Neural cell (in vitro differentiated cells): Measurements from ENCODE around the gene CRYGN. TPM values are rescaled to one million over a fixed set of nuclear protein-coding genes. Genes with fewer than 3 reads are reported as not detected.

Experiments
- H2AFZ ChIP-seq: fragments of 200-600, 300-800 bp; sonication (generic), shearing (Covaris generic); 2 replicates; pipeline ENCODE4 v1.6.0; 2014; ENCODE audit warnings: low read depth, mild to moderate bottlenecking, antibody characterized with exemption, low read length, moderate library complexity
- H3F3A ChIP-seq: fragments of 200-600 bp; shearing (Covaris generic); 2 replicates; pipeline ENCODE4 v1.6.1; 2016; ENCODE audit warnings: mild to moderate bottlenecking, moderate library complexity, mixed read lengths, antibody characterized with exemption, low read length; ENCODE audit not compliant: insufficient read depth, poor library complexity, severe bottlenecking
- H3K27ac ChIP-seq: fragments of 200-600, 300-800 bp; sonication (generic), shearing (Covaris generic); 2 replicates; pipeline ENCODE4 v1.5.1; 2014; ENCODE audit warnings: mild to moderate bottlenecking, low read length, moderate library complexity
- H3K27me3 ChIP-seq: fragments of 300-800, 200-600 bp; sonication (generic), shearing (Covaris generic); 2 replicates; pipeline ENCODE4 v1.6.0; 2014; ENCODE audit warnings: mild to moderate bottlenecking, low read depth, low read length, moderate library complexity; ENCODE audit not compliant: insufficient read depth
- H3K36me3 ChIP-seq: fragments of 300-800, 200-600 bp; sonication (generic), shearing (Covaris generic); 2 replicates; pipeline ENCODE4 v1.5.1; 2014; ENCODE audit warnings: mild to moderate bottlenecking, antibody characterized with exemption, low read length, moderate library complexity; ENCODE audit not compliant: insufficient read depth
- H3K4me2 ChIP-seq: fragments of 300-800, 200-600 bp; sonication (generic), shearing (Covaris generic); 2 replicates; pipeline ENCODE4 v1.6.0; 2014; ENCODE audit warnings: mild to moderate bottlenecking, low read length
- H3K4me3 ChIP-seq: fragments of 300-800, 200-600 bp; sonication (generic), shearing (Covaris generic); 2 replicates; pipeline ENCODE4 v1.5.1; 2014; ENCODE audit warnings: mild to moderate bottlenecking, low read length, moderate library complexity
- H3K79me2 ChIP-seq: fragments of 200-600 bp; shearing (Covaris generic); replicated peaks from 2 replicates; pipeline ENCODE4 v1.6.0; 2014; ENCODE audit warnings: mild to moderate bottlenecking, low read length, moderate library complexity; ENCODE audit not compliant: insufficient read depth
- H3K9ac ChIP-seq: fragments of 300-800, 200-600 bp; sonication (generic), shearing (Covaris generic); 2 replicates; pipeline ENCODE4 v1.6.1; 2016; ENCODE audit warnings: mild to moderate bottlenecking, low read length, mixed read lengths
- H3K9me2 ChIP-seq: fragments of 200-600 bp; shearing (Covaris generic); 2 replicates; pipeline ENCODE4 v1.6.1; 2016; ENCODE audit warnings: mild to moderate bottlenecking, low read length, mixed read lengths; ENCODE audit not compliant: insufficient read depth
- H3K9me3 ChIP-seq: fragments of 200-600, 300-800 bp; sonication (generic), shearing (Covaris generic); 2 replicates; pipeline ENCODE4 v1.6.1; 2016; ENCODE audit warnings: mild to moderate bottlenecking, mixed run types, low read length, moderate library complexity, mixed read lengths
- H4K20me1 ChIP-seq: fragments of 200-600 bp; shearing (Covaris generic); 2 replicates; pipeline ENCODE4 v1.6.1; 2016; ENCODE audit warnings: mild to moderate bottlenecking, mixed run types; ENCODE audit not compliant: insufficient read depth
- CTCF ChIP-seq: fragments of 450-650 bp; IDR thresholded peaks from 2 replicates; pipeline ENCODE4 v1.5.1; 2014; ENCODE audit warnings: antibody characterized with exemption, mild to moderate bottlenecking, moderate library complexity; ENCODE audit not compliant: poor library complexity, severe bottlenecking
- EP300 ChIP-seq: fragments of 450-650 bp; conservative IDR thresholded peaks from 2 replicates; pipeline ENCODE4 v1.6.1; 2014; ENCODE audit warnings: antibody characterized with exemption, mild to moderate bottlenecking, moderate library complexity; ENCODE audit not compliant: poor library complexity, severe bottlenecking
- EZH2 ChIP-seq: fragments of 200-600, 300-800 bp; shearing (Covaris generic), sonication (generic); IDR thresholded peaks from 2 replicates; pipeline ENCODE4 v1.6.1; 2014; ENCODE audit warnings: antibody characterized with exemption, low read length, borderline replicate concordance, mild to moderate bottlenecking; ENCODE audit not compliant: insufficient read depth, poor library complexity, severe bottlenecking
- MXI1 ChIP-seq: fragments of 450-650 bp; conservative IDR thresholded peaks from 2 replicates; pipeline ENCODE4 v1.6.1; 2014; ENCODE audit warnings: antibody characterized with exemption, mild to moderate bottlenecking; ENCODE audit not compliant: poor library complexity, severe bottlenecking
- POLR2AphosphoS5 ChIP-seq: IDR thresholded peaks from 2 replicates; pipeline ENCODE4 v1.6.1; 2012
- RAD21 ChIP-seq: fragments of 450-650 bp; conservative IDR thresholded peaks from 2 replicates; pipeline ENCODE4 v1.6.1; 2014; ENCODE audit warnings: antibody characterized with exemption, mild to moderate bottlenecking, moderate library complexity
- SMC3 ChIP-seq: fragments of 450-650 bp; conservative IDR thresholded peaks from 2 replicates; pipeline ENCODE4 v1.6.1; 2014; ENCODE audit warnings: antibody characterized with exemption, mild to moderate bottlenecking, moderate library complexity; ENCODE audit not compliant: poor library complexity
- TAF1 ChIP-seq: IDR thresholded peaks from 2 replicates; pipeline ENCODE4 v1.6.1; 2012; ENCODE audit warnings: low read depth
- polyA plus RNA-seq: library from polyadenylated mRNA; depleted of rRNA; stranded (reverse); fragments of >200 nt; gene quantifications from 2 replicates; pipeline ENCODE4 v1.2.3, GENCODE V29; 2014
- TF ChIP-seq, protein P1 (sequence below): IDR thresholded peaks from 2 replicates; pipeline ENCODE4 v1.6.1; 2012; ENCODE audit warnings: borderline replicate concordance

CRYGN gene
- polyA plus RNA-seq, 1 donor from 2014 or later = not detected

GRCh38 chr7:151462306-151462779 is 22.4 kb upstream of the CRYGN start:
- Histone ChIP-seq H3K27me3 (no peaks in the 10 kb centered on the region), H3K27ac (no peak overlapping the region), H3K4me3 (no peak overlapping the region), H3K4me2 (no peak overlapping the region), H3K9ac (no peak overlapping the region), H4K20me1 (no peaks in the 10 kb centered on the region), H3K79me2 (no peaks in the 10 kb centered on the region), H3K9me3 (no peaks in the 10 kb centered on the region), H2AFZ (no peak overlapping the region), H3K36me3 (peaks cover 7% of the 10 kb centered on the region), H3K9me2 (no peaks in the 10 kb centered on the region), H3F3A (no peaks in the 10 kb centered on the region)
- no peak for TF ChIP-seq RAD21
- no peak for TF ChIP-seq TAF1
- TF ChIP-seq EP300 = no peak

DNA sequence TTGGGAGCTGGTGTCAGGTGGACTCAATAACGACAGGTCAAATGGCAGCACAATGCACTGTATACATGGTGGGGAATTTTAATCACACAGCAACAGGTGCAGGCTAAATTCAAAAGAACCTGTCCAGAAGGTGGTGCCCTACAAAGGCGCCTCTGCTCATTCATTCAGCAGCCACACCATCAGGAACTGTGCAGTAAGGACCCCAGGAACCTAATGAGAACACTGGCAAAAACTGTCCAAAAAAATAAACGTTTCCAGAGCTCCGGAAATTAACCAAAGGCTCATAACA is 21.9 kb upstream of the CRYGN start:
- Histone ChIP-seq H3K27ac (no peak overlapping the region), H2AFZ (no peak overlapping the region)
- TF ChIP-seq EP300 = no peak
- TF ChIP-seq SMC3 = no peak
- TF ChIP-seq RAD21 = no peak
- no peak for TF ChIP-seq CTCF
- TF ChIP-seq POLR2AphosphoS5 = no peak
- TF ChIP-seq EZH2 = no peak
- TF ChIP-seq, protein P1, sequence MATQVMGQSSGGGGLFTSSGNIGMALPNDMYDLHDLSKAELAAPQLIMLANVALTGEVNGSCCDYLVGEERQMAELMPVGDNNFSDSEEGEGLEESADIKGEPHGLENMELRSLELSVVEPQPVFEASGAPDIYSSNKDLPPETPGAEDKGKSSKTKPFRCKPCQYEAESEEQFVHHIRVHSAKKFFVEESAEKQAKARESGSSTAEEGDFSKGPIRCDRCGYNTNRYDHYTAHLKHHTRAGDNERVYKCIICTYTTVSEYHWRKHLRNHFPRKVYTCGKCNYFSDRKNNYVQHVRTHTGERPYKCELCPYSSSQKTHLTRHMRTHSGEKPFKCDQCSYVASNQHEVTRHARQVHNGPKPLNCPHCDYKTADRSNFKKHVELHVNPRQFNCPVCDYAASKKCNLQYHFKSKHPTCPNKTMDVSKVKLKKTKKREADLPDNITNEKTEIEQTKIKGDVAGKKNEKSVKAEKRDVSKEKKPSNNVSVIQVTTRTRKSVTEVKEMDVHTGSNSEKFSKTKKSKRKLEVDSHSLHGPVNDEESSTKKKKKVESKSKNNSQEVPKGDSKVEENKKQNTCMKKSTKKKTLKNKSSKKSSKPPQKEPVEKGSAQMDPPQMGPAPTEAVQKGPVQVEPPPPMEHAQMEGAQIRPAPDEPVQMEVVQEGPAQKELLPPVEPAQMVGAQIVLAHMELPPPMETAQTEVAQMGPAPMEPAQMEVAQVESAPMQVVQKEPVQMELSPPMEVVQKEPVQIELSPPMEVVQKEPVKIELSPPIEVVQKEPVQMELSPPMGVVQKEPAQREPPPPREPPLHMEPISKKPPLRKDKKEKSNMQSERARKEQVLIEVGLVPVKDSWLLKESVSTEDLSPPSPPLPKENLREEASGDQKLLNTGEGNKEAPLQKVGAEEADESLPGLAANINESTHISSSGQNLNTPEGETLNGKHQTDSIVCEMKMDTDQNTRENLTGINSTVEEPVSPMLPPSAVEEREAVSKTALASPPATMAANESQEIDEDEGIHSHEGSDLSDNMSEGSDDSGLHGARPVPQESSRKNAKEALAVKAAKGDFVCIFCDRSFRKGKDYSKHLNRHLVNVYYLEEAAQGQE = no peak
- TF ChIP-seq MXI1 = no peak
- no peak for TF ChIP-seq TAF1

More for the DNA sequence above, 21.9 kb upstream of the CRYGN start:
- Histone ChIP-seq H3K4me3 (no peak overlapping the region), H3F3A (no peaks in the 10 kb centered on the region), H3K4me2 (no peak overlapping the region), H3K79me2 (no peaks in the 10 kb centered on the region), H3K9me2 (no peaks in the 10 kb centered on the region), H3K27me3 (no peaks in the 10 kb centered on the region), H3K9ac (no peak overlapping the region), H3K9me3 (no peaks in the 10 kb centered on the region), H4K20me1 (no peaks in the 10 kb centered on the region), H3K36me3 (peaks cover 7% of the 10 kb centered on the region)
